ENCODE results near the gene PTPN9. TPM values are rescaled to one million over a fixed set of nuclear protein-coding genes. Genes with fewer than 3 reads are reported as not detected.

Gene PTPN9
- total and polyA plus RNA-seq, 2 of the 13 experiments (the other 11 are each of a cell fraction or from before 2014, with no cell fraction given), result 16.6 to 19.9 TPM

DNA sequence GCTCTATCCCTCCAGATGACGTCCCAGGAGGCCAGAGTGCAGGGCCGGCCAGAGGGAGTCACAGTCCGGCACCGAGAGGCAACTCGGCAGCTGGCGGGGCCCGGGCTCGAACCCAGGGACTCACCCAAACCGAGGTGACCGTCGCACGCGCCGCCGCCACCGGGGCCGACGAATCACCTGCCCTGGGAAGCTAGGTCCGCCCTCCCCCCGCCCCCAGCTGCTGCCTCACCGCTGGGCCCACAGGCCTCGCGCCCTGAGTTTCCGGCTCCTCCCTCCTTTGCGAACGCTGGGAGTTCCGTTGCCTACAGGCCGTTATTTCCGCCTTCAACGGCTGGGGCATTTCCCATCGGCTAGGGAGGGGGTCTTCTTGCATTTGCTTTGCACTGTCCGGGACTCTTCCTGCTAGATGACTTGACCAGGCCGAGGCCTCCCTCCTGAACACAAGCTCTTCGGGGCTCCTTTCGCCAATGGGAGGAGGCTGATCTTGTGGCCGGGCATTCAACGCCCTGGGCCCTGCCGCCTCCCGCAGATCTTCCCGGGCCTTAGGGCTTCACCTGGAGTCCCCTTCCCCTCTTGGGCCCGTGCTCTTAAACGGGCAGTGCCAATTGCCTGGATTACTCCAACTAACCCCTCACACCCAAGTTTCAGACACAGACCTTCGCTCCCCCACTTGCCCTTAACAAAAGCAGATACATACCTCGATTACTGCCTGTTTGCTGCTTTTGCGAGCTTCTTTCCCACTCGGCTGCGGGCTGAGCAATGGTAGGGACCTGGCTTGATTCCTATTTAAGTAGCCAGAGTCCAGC, 46.6 kb upstream of the PTPN9 start, which contains the start of gene SNUPN (continued):
- TF ChIP-seq, protein P1, sequence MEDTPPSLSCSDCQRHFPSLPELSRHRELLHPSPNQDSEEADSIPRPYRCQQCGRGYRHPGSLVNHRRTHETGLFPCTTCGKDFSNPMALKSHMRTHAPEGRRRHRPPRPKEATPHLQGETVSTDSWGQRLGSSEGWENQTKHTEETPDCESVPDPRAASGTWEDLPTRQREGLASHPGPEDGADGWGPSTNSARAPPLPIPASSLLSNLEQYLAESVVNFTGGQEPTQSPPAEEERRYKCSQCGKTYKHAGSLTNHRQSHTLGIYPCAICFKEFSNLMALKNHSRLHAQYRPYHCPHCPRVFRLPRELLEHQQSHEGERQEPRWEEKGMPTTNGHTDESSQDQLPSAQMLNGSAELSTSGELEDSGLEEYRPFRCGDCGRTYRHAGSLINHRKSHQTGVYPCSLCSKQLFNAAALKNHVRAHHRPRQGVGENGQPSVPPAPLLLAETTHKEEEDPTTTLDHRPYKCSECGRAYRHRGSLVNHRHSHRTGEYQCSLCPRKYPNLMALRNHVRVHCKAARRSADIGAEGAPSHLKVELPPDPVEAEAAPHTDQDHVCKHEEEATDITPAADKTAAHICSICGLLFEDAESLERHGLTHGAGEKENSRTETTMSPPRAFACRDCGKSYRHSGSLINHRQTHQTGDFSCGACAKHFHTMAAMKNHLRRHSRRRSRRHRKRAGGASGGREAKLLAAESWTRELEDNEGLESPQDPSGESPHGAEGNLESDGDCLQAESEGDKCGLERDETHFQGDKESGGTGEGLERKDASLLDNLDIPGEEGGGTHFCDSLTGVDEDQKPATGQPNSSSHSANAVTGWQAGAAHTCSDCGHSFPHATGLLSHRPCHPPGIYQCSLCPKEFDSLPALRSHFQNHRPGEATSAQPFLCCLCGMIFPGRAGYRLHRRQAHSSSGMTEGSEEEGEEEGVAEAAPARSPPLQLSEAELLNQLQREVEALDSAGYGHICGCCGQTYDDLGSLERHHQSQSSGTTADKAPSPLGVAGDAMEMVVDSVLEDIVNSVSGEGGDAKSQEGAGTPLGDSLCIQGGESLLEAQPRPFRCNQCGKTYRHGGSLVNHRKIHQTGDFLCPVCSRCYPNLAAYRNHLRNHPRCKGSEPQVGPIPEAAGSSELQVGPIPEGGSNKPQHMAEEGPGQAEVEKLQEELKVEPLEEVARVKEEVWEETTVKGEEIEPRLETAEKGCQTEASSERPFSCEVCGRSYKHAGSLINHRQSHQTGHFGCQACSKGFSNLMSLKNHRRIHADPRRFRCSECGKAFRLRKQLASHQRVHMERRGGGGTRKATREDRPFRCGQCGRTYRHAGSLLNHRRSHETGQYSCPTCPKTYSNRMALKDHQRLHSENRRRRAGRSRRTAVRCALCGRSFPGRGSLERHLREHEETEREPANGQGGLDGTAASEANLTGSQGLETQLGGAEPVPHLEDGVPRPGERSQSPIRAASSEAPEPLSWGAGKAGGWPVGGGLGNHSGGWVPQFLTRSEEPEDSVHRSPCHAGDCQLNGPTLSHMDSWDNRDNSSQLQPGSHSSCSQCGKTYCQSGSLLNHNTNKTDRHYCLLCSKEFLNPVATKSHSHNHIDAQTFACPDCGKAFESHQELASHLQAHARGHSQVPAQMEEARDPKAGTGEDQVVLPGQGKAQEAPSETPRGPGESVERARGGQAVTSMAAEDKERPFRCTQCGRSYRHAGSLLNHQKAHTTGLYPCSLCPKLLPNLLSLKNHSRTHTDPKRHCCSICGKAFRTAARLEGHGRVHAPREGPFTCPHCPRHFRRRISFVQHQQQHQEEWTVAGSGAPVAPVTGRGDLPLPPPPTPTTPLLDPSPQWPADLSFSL (CRISPR knock-in tag; IDR thresholded peaks at IDR 0.05), result no peak
- TF ChIP-seq EEA1 (CRISPR knock-in tag; IDR thresholded peaks at IDR 0.05; ENCODE audit: borderline replicate concordance) (no peak), AGO1 (IDR thresholded peaks at IDR 0.05; ENCODE audit: low read depth, low read length, poor library complexity, severe bottlenecking) (no peak), SSRP1 (CRISPR knock-in tag; IDR thresholded peaks at IDR 0.05) (no peak), CAMTA2 (CRISPR knock-in tag; IDR thresholded peaks at IDR 0.05; ENCODE audit: borderline replicate concordance) (peak; percentile 71; the same call in 1 of the 2 replicates), ZNF777 (CRISPR knock-in tag; IDR thresholded peaks at IDR 0.05) (peak; percentile 93), SAFB2 (CRISPR knock-in tag; IDR thresholded peaks at IDR 0.05; ENCODE audit: borderline replicate concordance, low read depth) (no peak; the same call in 1 of the 2 replicates), MAFK (conservative IDR thresholded peaks at IDR 0.05 in 1 of 2, IDR thresholded peaks at IDR 0.05 in 1 of 2; ENCODE audit: low read length in 2 of 2) (no peak), MEIS1 (CRISPR knock-in tag; IDR thresholded peaks at IDR 0.05; ENCODE audit: borderline replicate concordance) (peak; percentile 34; the same call in 1 of the 2 replicates), JARID2 (CRISPR knock-in tag; IDR thresholded peaks at IDR 0.05; ENCODE audit: insufficient replicate concordance) (no peak), ZNF510 (CRISPR knock-in tag; IDR thresholded peaks at IDR 0.05; ENCODE audit: low read depth) (no peak), PAX8 (CRISPR knock-in tag; IDR thresholded peaks at IDR 0.05; ENCODE audit: borderline replicate concordance) (no peak), ETV6 (CRISPR knock-in tag; conservative IDR thresholded peaks at IDR 0.05) (peak; percentile 88), ZNF558 (CRISPR knock-in tag; IDR thresholded peaks at IDR 0.05; ENCODE audit: borderline replicate concordance) (0 out of 2 replicates have a peak, but pooled peaks have one; percentile 40)
- TF ChIP-seq, protein P2, sequence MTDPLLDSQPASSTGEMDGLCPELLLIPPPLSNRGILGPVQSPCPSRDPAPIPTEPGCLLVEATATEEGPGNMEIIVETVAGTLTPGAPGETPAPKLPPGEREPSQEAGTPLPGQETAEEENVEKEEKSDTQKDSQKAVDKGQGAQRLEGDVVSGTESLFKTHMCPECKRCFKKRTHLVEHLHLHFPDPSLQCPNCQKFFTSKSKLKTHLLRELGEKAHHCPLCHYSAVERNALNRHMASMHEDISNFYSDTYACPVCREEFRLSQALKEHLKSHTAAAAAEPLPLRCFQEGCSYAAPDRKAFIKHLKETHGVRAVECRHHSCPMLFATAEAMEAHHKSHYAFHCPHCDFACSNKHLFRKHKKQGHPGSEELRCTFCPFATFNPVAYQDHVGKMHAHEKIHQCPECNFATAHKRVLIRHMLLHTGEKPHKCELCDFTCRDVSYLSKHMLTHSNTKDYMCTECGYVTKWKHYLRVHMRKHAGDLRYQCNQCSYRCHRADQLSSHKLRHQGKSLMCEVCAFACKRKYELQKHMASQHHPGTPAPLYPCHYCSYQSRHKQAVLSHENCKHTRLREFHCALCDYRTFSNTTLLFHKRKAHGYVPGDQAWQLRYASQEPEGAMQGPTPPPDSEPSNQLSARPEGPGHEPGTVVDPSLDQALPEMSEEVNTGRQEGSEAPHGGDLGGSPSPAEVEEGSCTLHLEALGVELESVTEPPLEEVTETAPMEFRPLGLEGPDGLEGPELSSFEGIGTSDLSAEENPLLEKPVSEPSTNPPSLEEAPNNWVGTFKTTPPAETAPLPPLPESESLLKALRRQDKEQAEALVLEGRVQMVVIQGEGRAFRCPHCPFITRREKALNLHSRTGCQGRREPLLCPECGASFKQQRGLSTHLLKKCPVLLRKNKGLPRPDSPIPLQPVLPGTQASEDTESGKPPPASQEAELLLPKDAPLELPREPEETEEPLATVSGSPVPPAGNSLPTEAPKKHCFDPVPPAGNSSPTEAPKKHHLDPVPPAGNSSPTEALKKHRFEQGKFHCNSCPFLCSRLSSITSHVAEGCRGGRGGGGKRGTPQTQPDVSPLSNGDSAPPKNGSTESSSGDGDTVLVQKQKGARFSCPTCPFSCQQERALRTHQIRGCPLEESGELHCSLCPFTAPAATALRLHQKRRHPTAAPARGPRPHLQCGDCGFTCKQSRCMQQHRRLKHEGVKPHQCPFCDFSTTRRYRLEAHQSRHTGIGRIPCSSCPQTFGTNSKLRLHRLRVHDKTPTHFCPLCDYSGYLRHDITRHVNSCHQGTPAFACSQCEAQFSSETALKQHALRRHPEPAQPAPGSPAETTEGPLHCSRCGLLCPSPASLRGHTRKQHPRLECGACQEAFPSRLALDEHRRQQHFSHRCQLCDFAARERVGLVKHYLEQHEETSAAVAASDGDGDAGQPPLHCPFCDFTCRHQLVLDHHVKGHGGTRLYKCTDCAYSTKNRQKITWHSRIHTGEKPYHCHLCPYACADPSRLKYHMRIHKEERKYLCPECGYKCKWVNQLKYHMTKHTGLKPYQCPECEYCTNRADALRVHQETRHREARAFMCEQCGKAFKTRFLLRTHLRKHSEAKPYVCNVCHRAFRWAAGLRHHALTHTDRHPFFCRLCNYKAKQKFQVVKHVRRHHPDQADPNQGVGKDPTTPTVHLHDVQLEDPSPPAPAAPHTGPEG (CRISPR knock-in tag; IDR thresholded peaks at IDR 0.05), result no peak
- TF ChIP-seq, protein P3, sequence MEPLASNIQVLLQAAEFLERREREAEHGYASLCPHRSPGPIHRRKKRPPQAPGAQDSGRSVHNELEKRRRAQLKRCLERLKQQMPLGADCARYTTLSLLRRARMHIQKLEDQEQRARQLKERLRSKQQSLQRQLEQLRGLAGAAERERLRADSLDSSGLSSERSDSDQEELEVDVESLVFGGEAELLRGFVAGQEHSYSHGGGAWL (CRISPR knock-in tag; IDR thresholded peaks at IDR 0.05), result peak; percentile 81

Data from HepG2 (cell line).